ENCODE data around the gene PDGFD.

The PDGFD gene

GRCh38 chr11:103949781-103950180, 214.2 kb downstream of the PDGFD start:
- Histone ChIP-seq H3K4me1 (ENCODE audit: low read length) (no peaks in the 10 kb centered on the region), H3K79me2 (ENCODE audit: low read length) (no peaks in the 10 kb centered on the region)
- TF ChIP-seq CTCF (IDR thresholded peaks at IDR 0.05; ENCODE audit: low read depth, low read length) (no peak), EZH2phosphoT487 (IDR thresholded peaks at IDR 0.05; ENCODE audit: low read depth) (no peak)

GRCh38 chr11:103948187-103948763, 215.7 kb downstream of the PDGFD start:
- Histone ChIP-seq H3K4me1 (ENCODE audit: low read length) (no peaks in the 10 kb centered on the region), H3K79me2 (ENCODE audit: low read length) (no peaks in the 10 kb centered on the region), H3K4me3 (ENCODE audit: low read length) (no peak overlapping the region), H3K27ac (ENCODE audit: low read length) (no peak overlapping the region), H3K36me3 (replicated peaks; ENCODE audit: low read depth, low read length) (no peaks in the 10 kb centered on the region), H3K27me3 (ENCODE audit: low read depth, low read length) (no peaks in the 10 kb centered on the region), H3K4me2 (ENCODE audit: low read length) (no peak overlapping the region), H3K9ac (ENCODE audit: low read length) (no peak overlapping the region), H3K9me3 (ENCODE audit: insufficient read depth, low read length) (no peaks in the 10 kb centered on the region), H4K20me1 (ENCODE audit: insufficient read depth, low read length) (no peaks in the 10 kb centered on the region), H2AFZ (ENCODE audit: low read depth, low read length) (no peak overlapping the region)
- TF ChIP-seq EZH2phosphoT487 (IDR thresholded peaks at IDR 0.05; ENCODE audit: low read depth) (no peak), CTCF (IDR thresholded peaks at IDR 0.05; ENCODE audit: low read depth, low read length) (no peak)

More at GRCh38 chr11:103949781-103950180, 214.2 kb downstream of the PDGFD start:
- H3K36me3 ChIP-seq (replicated peaks; ENCODE audit: low read depth, low read length) = no peaks in the 10 kb centered on the region
- no peaks in the 10 kb centered on the region for H3K9me3 ChIP-seq (ENCODE audit: insufficient read depth, low read length)
- no peaks in the 10 kb centered on the region for H3K27me3 ChIP-seq (ENCODE audit: low read depth, low read length)
- H3K27ac ChIP-seq (ENCODE audit: low read length) = no peak overlapping the region
- H3K4me2 ChIP-seq (ENCODE audit: low read length) = no peak overlapping the region
- no peak overlapping the region for H3K9ac ChIP-seq (ENCODE audit: low read length)
- no peak overlapping the region for H3K4me3 ChIP-seq (ENCODE audit: low read length)
- H2AFZ ChIP-seq (ENCODE audit: low read depth, low read length) = no peak overlapping the region
- no peaks in the 10 kb centered on the region for H4K20me1 ChIP-seq (ENCODE audit: insufficient read depth, low read length)

DNA sequence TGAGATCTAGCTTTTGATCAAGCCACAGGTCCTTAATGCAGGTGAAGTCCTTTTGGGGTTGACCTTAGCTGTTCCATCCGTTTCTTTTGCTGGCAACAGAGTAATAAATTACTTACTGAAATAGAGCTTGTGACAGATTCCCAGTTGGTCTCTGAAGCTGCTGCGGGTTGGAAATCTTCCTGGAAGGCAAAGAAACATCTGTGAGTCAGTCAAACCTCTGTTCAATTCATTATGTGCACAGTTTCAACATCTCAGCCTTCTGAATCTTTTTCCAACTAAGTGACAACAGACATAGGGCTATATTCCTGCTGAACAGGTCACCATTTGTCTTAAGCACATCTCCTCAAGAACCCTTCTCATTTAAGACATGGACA, 216.4 kb downstream of the PDGFD start:
- Histone ChIP-seq H3K27ac (ENCODE audit: low read length) (no peak overlapping the region), H3K9ac (ENCODE audit: low read length) (no peak overlapping the region), H3K36me3 (replicated peaks; ENCODE audit: low read depth, low read length) (no peaks in the 10 kb centered on the region), H3K4me2 (ENCODE audit: low read length) (no peak overlapping the region), H3K9me3 (ENCODE audit: insufficient read depth, low read length) (no peaks in the 10 kb centered on the region), H3K4me1 (ENCODE audit: low read length) (no peaks in the 10 kb centered on the region), H3K79me2 (ENCODE audit: low read length) (no peaks in the 10 kb centered on the region), H3K4me3 (ENCODE audit: low read length) (no peak overlapping the region), H4K20me1 (ENCODE audit: insufficient read depth, low read length) (no peaks in the 10 kb centered on the region), H2AFZ (ENCODE audit: low read depth, low read length) (no peak overlapping the region), H3K27me3 (ENCODE audit: low read depth, low read length) (no peaks in the 10 kb centered on the region)
- no peak for TF ChIP-seq CTCF (IDR thresholded peaks at IDR 0.05; ENCODE audit: low read depth, low read length)
- no peak for TF ChIP-seq EZH2phosphoT487 (IDR thresholded peaks at IDR 0.05; ENCODE audit: low read depth)

DNA sequence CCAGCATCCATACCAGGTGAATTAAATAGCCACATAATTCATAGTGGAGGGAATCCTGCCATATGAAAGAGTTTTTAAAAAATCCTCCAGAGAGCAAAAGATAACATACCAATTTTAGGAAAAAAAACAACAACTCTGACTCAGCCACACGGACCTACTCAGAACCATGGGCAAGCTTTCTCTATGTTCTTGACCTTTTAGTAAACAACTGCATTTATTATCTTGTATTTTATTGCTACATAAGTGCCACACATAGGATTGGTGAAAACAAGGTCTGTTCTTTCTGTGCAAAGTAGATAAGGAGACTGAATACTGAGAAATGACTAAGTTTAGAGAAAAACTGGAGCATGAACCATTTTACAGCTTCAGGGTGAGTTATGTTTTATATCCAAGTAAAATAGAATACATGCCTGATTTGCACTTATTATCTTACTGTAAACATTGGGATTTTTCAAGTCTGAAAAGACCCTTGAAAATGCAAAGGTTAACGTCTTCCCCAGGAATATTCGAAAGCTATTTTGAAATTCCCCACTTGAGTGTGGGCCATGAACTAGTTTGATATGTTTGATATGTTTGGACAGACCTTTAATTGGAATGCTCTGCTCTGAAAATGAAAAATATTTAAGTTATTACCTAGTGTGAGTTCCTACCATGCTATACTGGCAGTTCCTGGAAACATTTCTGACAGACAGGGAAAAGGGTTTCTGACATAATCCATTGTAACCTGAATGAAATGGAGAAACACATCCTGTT, 217.0 kb downstream of the PDGFD start:
- Histone ChIP-seq H3K79me2 (ENCODE audit: low read length) (no peaks in the 10 kb centered on the region), H4K20me1 (ENCODE audit: insufficient read depth, low read length) (no peaks in the 10 kb centered on the region), H3K27me3 (ENCODE audit: low read depth, low read length) (no peaks in the 10 kb centered on the region), H3K4me2 (ENCODE audit: low read length) (no peak overlapping the region), H3K9me3 (ENCODE audit: insufficient read depth, low read length) (no peaks in the 10 kb centered on the region), H2AFZ (ENCODE audit: low read depth, low read length) (no peak overlapping the region), H3K4me1 (ENCODE audit: low read length) (no peaks in the 10 kb centered on the region), H3K27ac (ENCODE audit: low read length) (no peak overlapping the region), H3K36me3 (replicated peaks; ENCODE audit: low read depth, low read length) (no peaks in the 10 kb centered on the region), H3K9ac (ENCODE audit: low read length) (no peak overlapping the region), H3K4me3 (ENCODE audit: low read length) (no peak overlapping the region)
- no peak for TF ChIP-seq EZH2phosphoT487 (IDR thresholded peaks at IDR 0.05; ENCODE audit: low read depth)
- no peak for TF ChIP-seq CTCF (IDR thresholded peaks at IDR 0.05; ENCODE audit: low read depth, low read length)

Measured in OCI-LY3 (cell line).